ENCODE results near the gene FMN1. TPM values are rescaled to one million over a fixed set of nuclear protein-coding genes. Genes with fewer than 3 reads are reported as not detected.
A peak's percentile ranks its signal among the peaks of the same experiment; 100 is the strongest.

Gene FMN1
- total and polyA plus RNA-seq, 7 donors, result 0.21 to 20.0 (median 2.5) TPM

DNA sequence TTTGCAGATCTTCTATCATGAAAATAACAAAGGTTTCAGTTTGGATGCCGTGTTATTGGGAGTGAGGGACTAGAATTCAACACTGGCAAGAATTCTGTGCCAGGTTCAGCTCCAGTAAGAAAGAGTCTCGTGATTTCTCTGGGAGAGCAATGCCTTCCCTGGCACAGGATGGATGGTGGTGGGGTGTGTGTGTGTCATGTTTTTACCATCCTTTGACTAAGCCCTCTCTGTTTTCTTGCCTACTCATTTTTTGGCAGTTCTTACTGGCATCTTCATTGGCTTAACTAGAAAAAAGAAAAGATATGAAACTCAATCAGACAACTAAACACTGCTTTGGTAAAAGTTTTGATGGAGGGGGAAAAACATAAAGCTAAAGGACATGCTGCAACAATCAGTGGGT is 86.6 kb downstream of the FMN1 start:
- Histone ChIP-seq H3K9me3 (no peaks in the 10 kb centered on the region), H3K27ac (no peak overlapping the region), H3K36me3 (ENCODE audit: insufficient read depth in 1 of 2, low read depth in 1 of 2) (no peaks in the 10 kb centered on the region), H3K27me3 (ENCODE audit: insufficient read depth in 3 of 3, low read length in 2 of 3) (no peaks in the 10 kb centered on the region), H3K4me3 (no peak overlapping the region), H3K4me1 (no peaks in the 10 kb centered on the region)
- TF ChIP-seq, protein P1, sequence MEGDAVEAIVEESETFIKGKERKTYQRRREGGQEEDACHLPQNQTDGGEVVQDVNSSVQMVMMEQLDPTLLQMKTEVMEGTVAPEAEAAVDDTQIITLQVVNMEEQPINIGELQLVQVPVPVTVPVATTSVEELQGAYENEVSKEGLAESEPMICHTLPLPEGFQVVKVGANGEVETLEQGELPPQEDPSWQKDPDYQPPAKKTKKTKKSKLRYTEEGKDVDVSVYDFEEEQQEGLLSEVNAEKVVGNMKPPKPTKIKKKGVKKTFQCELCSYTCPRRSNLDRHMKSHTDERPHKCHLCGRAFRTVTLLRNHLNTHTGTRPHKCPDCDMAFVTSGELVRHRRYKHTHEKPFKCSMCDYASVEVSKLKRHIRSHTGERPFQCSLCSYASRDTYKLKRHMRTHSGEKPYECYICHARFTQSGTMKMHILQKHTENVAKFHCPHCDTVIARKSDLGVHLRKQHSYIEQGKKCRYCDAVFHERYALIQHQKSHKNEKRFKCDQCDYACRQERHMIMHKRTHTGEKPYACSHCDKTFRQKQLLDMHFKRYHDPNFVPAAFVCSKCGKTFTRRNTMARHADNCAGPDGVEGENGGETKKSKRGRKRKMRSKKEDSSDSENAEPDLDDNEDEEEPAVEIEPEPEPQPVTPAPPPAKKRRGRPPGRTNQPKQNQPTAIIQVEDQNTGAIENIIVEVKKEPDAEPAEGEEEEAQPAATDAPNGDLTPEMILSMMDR (IDR thresholded peaks at IDR 0.05), result no peak
- intact Hi-C loops (cut with DNase I), result no loop called here
- ATAC-seq, result no peak
- no peak for DNase-seq
- 38 to 72% (median 40%) methylated on average over 2 of the region's 2 CpGs for WGBS, 3 donors

DNA sequence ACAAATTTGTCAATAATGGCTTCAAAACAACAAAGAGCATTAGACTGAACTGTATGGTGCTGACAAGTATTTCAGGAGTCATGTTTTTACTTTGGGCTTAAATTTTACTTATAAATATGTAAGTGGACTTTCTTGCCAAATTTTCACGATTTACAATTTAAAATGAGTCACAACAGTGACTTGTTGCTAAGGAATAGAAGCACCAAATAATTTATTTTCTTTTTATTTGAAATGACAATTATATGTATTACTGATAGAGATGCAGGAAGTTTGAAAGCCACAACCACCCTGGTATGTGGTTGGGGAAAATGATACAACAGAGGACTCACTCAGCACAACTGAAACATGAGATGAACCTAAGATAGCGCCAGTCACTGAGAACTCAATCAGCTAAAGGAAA is 90.3 kb downstream of the FMN1 start:
- TF ChIP-seq, protein P1 (IDR thresholded peaks at IDR 0.05), result no peak
- H3K4me3 ChIP-seq, result no peak overlapping the region
- no peaks in the 10 kb centered on the region for H3K36me3 ChIP-seq (ENCODE audit: insufficient read depth in 1 of 2, low read depth in 1 of 2)
- no peaks in the 10 kb centered on the region for H3K9me3 ChIP-seq
- intact Hi-C loops (cut with DNase I), result no loop called here
- no peak overlapping the region for H3K27ac ChIP-seq
- H3K27me3 ChIP-seq (ENCODE audit: insufficient read depth in 3 of 3, low read length in 2 of 3), result no peaks in the 10 kb centered on the region
- WGBS, 3 donors, result 22 to 36% (median 22%) methylated on average over 2 of the region's 2 CpGs
- ATAC-seq (peak in 2 of 4 donors; percentile 34 to 69), DNase-seq (no peak)
- H3K4me1 ChIP-seq, result no peaks in the 10 kb centered on the region

DNA sequence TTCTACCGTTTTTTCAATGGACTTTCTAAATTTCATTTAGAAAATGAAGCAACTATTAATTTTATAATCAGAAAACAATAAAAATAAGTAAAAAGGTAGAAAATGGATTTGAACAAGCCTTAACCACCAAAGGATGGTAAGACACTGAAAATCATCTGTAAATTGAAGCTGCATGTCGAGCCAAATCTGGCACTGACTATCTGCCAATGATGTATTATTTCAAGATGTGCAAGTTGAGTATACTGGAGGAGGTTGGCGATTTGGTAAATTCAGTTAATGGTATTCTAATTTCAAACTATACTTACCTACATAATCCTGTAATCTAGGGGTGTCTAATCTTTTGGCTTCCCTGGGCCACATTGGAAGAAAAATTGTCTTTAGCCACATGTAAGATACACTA is 93.5 kb downstream of the FMN1 start:
- 88 to 92% (median 91%) methylated on average over 3 of the region's 3 CpGs for WGBS, 3 donors

DNA sequence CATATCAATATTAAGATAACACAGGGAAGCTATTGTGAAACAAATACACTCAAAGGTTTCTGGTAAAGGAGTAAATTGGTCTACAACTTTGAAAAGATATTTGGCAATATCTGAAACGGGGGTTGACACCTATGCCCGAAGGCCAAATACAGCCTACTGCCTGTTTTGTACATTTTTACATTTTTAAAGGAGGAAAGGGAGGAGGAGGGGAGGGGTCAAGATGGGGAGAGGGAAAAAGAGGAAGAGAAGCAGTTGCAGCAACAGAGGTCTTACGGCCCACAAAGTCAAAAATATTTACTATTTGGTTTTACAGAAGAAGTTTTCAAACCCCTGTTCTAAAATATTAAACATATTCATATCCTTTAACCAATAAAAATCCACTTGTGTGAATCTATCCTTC is 94.2 kb downstream of the FMN1 start:
- no peak for ATAC-seq
- Histone ChIP-seq H3K27ac (no peak overlapping the region), H3K4me1 (no peaks in the 10 kb centered on the region), H3K4me3 (no peak overlapping the region), H3K27me3 (ENCODE audit: insufficient read depth in 3 of 3, low read length in 2 of 3) (no peaks in the 10 kb centered on the region), H3K9me3 (no peaks in the 10 kb centered on the region), H3K36me3 (ENCODE audit: insufficient read depth in 1 of 2, low read depth in 1 of 2) (no peaks in the 10 kb centered on the region)
- intact Hi-C loops (cut with DNase I), result no loop called here
- TF ChIP-seq, protein P1 (IDR thresholded peaks at IDR 0.05), result no peak
- DNase-seq, result no peak
- 80 to 89% (median 83%) methylated on average over 3 of the region's 3 CpGs for WGBS, 3 donors

More for the DNA sequence above, 93.5 kb downstream of the FMN1 start:
- DNase-seq, result no peak
- H3K27me3 ChIP-seq (ENCODE audit: insufficient read depth in 3 of 3, low read length in 2 of 3), result no peaks in the 10 kb centered on the region
- no peak for ATAC-seq
- TF ChIP-seq, protein P1 (IDR thresholded peaks at IDR 0.05), result no peak
- H3K4me3 ChIP-seq, result no peak overlapping the region
- no peaks in the 10 kb centered on the region for H3K9me3 ChIP-seq
- no peaks in the 10 kb centered on the region for H3K4me1 ChIP-seq
- H3K36me3 ChIP-seq (ENCODE audit: insufficient read depth in 1 of 2, low read depth in 1 of 2), result no peaks in the 10 kb centered on the region
- intact Hi-C loops (cut with DNase I), result no loop called here
- H3K27ac ChIP-seq, result no peak overlapping the region

DNA sequence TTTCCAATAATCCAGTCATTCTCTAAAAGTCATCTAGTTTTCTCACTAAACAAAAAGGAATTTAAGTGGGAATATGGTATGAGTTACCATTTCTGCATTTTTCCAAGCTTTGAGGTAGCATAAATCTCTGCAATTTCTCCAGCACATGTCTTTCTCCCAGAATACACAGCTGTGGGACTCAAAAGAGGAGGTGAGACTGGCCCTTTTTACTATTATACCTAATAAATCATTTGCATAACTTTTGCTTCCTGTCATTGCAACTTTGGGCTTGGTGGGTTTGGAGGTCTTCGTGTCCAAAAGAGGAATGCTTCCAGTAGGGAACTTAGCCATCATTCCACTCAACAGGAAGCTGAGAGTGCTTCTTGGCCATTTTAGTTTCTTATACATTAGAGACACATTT is 94.8 kb downstream of the FMN1 start:
- no peaks in the 10 kb centered on the region for H3K4me1 ChIP-seq
- no peak for ATAC-seq
- H3K27ac ChIP-seq, result no peak overlapping the region
- no peaks in the 10 kb centered on the region for H3K9me3 ChIP-seq
- 42 to 50% (median 49%) methylated on average over 1 of the region's 1 CpG for WGBS, 3 donors
- DNase-seq, result no peak
- H3K27me3 ChIP-seq (ENCODE audit: insufficient read depth in 3 of 3, low read length in 2 of 3), result no peaks in the 10 kb centered on the region
- intact Hi-C loops (cut with DNase I), result loop anchor here in 1 of 2 donors (10.0 kb wide), 1 partner anchor 125 kb away; no protein-coding TSS in a partner anchor
- TF ChIP-seq, protein P1 (IDR thresholded peaks at IDR 0.05), result no peak
- no peaks in the 10 kb centered on the region for H3K36me3 ChIP-seq (ENCODE audit: insufficient read depth in 1 of 2, low read depth in 1 of 2)
- no peak overlapping the region for H3K4me3 ChIP-seq

Measured in psoas muscle (tissue), 8 donors.